Gastroesophageal sphincter (tissue), 3 donors: Measurements from ENCODE around the gene LAMC2.

Experiments
- EP300 ChIP-seq: sonication (generic); formaldehyde crosslinking; IDR thresholded peaks from one replicate; pipeline ENCODE4 v1.6.1; 2017; ENCODE audit warnings: antibody characterized with exemption, mild to moderate bottlenecking
- POLR2A ChIP-seq, 2 donors: fragments of 450-650 bp; IDR thresholded peaks; one replicate each; pipeline ENCODE4 v1.6.1; 2017; ENCODE audit warnings: antibody characterized with exemption in 2 of 2, mild to moderate bottlenecking in 2 of 2, moderate library complexity in 1 of 2
- POLR2AphosphoS5 ChIP-seq: sonication (generic); formaldehyde crosslinking; IDR thresholded peaks from one replicate; pipeline ENCODE4 v1.6.1; 2017; ENCODE audit warnings: antibody characterized with exemption
- TF ChIP-seq, protein P1 (sequence below), 4 experiments: fragments of 200-600 bp in 2 of 4; fragments of 450-650 bp in 2 of 4; sonication (generic) in 1 of 4; IDR thresholded peaks; one replicate each; pipeline ENCODE4 v1.5.1; 2017 to 2019; ENCODE audit warnings: antibody characterized with exemption in 4 of 4, mild to moderate bottlenecking in 2 of 4, moderate library complexity in 2 of 4

DNA sequence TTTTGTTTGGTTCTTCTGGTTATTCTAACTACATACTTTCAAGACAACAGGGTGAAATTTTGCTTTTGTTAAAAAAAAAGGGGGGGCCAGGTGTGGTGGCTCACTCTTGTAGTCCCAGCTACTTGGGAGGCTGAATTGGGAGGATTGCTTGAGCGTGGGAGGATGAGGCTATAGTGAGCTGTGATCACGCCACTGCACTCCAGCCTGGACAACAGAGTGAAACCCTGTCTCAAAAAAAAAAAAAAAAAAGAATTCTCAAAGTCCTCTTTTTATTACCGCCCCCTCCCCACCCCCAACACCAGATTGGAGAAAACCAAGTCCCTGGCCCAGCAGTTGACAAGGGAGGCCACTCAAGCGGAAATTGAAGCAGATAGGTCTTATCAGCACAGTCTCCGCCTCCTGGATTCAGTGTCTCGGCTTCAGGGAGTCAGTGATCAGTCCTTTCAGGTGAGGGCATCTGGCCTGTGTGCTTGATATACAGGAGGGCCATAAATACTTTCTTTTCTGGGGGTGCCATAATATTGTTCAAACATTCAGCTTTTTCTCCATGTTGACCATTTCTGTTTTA is 50.2 kb downstream of the LAMC2 start:
- TF ChIP-seq, protein P1, sequence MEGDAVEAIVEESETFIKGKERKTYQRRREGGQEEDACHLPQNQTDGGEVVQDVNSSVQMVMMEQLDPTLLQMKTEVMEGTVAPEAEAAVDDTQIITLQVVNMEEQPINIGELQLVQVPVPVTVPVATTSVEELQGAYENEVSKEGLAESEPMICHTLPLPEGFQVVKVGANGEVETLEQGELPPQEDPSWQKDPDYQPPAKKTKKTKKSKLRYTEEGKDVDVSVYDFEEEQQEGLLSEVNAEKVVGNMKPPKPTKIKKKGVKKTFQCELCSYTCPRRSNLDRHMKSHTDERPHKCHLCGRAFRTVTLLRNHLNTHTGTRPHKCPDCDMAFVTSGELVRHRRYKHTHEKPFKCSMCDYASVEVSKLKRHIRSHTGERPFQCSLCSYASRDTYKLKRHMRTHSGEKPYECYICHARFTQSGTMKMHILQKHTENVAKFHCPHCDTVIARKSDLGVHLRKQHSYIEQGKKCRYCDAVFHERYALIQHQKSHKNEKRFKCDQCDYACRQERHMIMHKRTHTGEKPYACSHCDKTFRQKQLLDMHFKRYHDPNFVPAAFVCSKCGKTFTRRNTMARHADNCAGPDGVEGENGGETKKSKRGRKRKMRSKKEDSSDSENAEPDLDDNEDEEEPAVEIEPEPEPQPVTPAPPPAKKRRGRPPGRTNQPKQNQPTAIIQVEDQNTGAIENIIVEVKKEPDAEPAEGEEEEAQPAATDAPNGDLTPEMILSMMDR (IDR thresholded peaks at IDR 0.05): no peak
- TF ChIP-seq POLR2AphosphoS5 (no peak), POLR2A (IDR thresholded peaks at IDR 0.05) (no peak), EP300 (no peak)
